Skeletal muscle satellite cell (primary cell): ENCODE results near the gene PPP2R3B.

Source experiments
- H3K27me3 ChIP-seq: 2 replicates; pipeline ENCODE4 v1.7.0; 2013; ENCODE audit warnings: low read length; ENCODE audit not compliant: control insufficient read depth, insufficient read depth
- H3K36me3 ChIP-seq: 2 replicates; pipeline ENCODE4 v1.7.0; 2013; ENCODE audit warnings: mild to moderate bottlenecking, control low read depth, low read length; ENCODE audit not compliant: insufficient read depth
- H3K4me1 ChIP-seq: 2 replicates; pipeline ENCODE4 v1.7.0; 2013; ENCODE audit warnings: low read length; ENCODE audit not compliant: control insufficient read depth, insufficient read depth
- H3K4me2 ChIP-seq: 2 replicates; pipeline ENCODE4 v1.7.0; 2013; ENCODE audit warnings: mild to moderate bottlenecking, low read length
- H3K4me3 ChIP-seq: 2 replicates; pipeline ENCODE4 v1.7.0; 2013; ENCODE audit warnings: low read length
- H3K9ac ChIP-seq: 2 replicates; pipeline ENCODE4 v1.7.0; 2013; ENCODE audit warnings: mild to moderate bottlenecking, low read depth, low read length, moderate library complexity
- H3K9me3 ChIP-seq: replicated peaks from 2 replicates; pipeline ENCODE4 v1.7.0; 2013; ENCODE audit warnings: mild to moderate bottlenecking, control low read depth, low read length

Gene PPP2R3B

DNA sequence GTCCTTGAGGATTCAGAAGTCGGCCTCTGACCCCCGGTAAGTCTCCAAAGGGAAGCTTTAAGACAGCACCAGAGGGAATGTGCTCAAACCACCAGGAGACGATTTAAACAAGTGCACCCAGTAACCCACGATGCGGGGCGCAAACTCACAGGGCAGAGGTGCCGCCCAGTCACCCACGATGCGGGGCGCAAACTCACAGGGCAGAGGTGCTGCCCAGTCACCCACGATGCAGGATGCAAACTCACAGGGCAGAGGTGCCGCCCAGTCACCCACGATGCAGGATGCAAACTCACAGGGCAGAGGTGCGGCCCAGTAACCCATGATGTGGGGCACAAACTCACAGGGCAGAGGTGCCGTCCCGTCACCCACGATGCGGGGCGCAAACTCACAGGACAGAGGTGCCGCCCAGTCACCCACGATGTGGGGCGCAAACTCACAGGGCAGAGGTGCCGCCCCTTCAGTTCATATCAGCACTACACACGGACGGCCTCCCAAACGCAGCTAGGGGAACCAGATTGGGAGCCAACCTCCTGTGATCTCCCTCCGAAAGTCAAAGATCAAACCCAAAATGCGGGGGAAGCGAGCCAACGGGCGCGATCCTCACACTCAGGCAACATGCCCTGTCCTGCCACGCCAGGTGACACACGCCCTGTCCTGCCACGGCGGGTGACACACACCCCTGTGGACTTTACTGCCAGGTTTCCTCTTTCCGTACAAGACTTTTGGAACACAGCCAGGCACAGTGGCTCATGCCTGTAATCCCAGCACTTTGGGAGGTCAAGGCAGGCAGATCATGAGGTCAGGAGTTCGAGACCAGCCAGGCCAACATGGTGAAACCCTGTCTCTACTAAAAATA lies 11.3 kb downstream of the PPP2R3B start:
- Histone ChIP-seq H3K27me3 (peaks cover 17% of the 10 kb centered on the region), H3K36me3 (no peaks in the 10 kb centered on the region), H3K4me1 (peaks cover 12% of the 10 kb centered on the region), H3K9me3 (no peaks in the 10 kb centered on the region), H3K4me2 (peak overlapping the region; percentile 89), H3K4me3 (no peak overlapping the region), H3K9ac (no peak overlapping the region)

DNA sequence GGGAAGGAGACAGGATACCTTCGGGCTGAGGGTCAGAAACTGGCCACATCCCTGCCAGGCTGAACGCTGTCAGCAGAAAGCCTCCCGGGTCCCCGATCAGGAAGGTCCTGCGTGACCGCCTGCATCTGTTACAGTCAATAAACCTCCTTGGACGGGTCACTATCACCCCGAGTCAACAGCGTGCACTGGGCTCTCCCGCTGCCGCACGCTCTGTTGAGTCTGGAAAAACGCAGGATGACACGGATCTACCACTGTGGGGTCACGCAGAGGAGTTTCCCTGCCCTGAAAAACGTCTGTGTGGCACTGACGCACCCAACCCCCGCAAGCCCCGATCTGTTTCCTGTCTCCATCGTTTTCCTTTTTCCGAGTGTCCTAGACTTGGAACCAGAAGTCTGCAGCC lies 12.1 kb downstream of the PPP2R3B start:
- Histone ChIP-seq H3K36me3 (no peaks in the 10 kb centered on the region), H3K9ac (no peak overlapping the region), H3K4me1 (peaks cover 13% of the 10 kb centered on the region), H3K4me2 (peak overlapping the region; percentile 89), H3K9me3 (no peaks in the 10 kb centered on the region), H3K4me3 (peak overlapping the region; percentile 71), H3K27me3 (peaks cover 17% of the 10 kb centered on the region)

DNA sequence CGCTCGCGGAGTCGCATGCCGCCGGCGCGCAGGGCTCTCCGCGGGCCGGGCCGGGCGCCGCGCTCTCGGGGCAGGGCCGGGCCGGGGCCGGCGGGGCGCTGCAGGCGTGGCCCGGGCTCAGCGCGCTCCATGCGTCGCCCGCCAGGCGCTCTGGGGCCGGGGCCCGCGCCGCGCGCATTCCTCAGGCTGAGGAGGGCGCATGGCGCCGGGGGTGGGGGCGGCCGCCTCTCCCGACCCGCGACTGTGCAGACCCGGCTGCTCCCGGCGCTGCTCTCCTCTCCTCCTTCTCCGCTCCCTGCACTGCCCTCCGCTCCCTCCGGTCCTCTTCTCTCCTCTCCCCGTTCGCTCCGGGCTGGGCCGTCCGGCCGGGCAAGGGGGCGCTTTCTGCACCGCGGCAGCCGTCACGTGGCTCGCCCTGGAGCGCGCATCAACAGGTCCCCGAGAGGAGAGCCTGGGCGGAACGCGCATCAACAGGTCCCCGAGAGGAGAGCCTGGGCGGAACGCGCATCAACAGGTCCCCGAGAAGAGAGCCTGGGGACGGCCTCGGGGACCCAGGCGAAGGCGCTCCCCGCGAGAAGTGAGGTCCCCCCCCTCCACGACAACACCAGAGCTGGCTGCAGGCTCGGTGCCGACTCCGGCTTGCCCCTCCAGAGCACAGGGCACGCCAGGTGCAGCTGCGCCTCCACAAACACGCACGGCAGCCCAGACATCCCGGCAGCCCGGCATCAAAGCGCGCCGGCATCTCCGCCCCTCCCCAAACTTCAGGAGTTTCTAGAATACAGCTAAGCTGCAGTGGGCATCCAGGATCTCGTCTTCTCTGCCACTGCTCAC lies 12.9 kb downstream of the PPP2R3B start:
- no peaks in the 10 kb centered on the region for H3K9me3 ChIP-seq
- no peaks in the 10 kb centered on the region for H3K36me3 ChIP-seq
- H3K4me3 ChIP-seq = peak overlapping the region; percentile 71
- H3K27me3 ChIP-seq = peaks cover 17% of the 10 kb centered on the region
- H3K4me2 ChIP-seq = peak overlapping the region; percentile 89
- peak overlapping the region; percentile 56 for H3K9ac ChIP-seq
- H3K4me1 ChIP-seq = peaks cover 20% of the 10 kb centered on the region

DNA sequence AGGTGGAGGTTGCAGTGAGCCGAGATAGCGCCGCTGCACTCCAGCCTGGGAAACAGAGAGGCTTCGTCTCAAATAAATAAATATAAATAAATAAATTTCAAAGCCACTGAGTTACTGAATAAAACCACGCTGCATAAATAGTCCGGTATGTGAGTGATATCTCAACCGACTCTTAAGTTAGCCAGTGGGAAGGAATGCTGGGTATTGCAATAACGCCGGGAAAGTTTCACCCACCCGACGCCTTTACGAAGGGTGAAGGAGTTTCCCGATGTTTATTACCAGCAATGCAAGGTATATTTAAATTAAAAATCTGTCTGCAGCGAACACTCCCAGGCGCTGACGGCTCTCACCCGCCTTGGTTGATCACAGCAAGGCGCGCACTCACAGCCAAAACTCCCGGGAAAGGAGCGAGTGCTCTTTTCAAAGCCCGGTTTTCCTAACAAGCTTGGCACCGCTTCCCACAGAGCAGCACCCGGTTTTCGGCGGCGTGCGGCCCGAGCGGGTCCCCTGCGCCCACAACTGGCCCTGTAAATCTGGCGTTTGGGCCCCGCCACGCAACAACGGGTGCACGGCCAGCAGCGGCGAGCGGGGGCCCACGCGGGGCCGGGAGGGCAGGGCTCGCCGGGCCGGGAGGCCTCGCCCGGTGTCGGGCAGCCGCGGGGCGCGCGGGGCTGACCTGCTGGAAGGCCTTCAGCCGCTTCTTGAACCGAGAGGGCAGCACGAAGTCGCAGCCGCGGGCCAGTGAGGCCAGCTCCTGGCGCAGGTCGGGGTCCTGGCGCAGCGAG lies 13.7 kb downstream of the PPP2R3B start:
- no peaks in the 10 kb centered on the region for H3K36me3 ChIP-seq
- peak overlapping the region; percentile 56 for H3K9ac ChIP-seq
- H3K4me3 ChIP-seq = peak overlapping the region; percentile 71
- no peaks in the 10 kb centered on the region for H3K9me3 ChIP-seq
- peak overlapping the region; percentile 89 for H3K4me2 ChIP-seq
- peaks cover 17% of the 10 kb centered on the region for H3K27me3 ChIP-seq
- peaks cover 22% of the 10 kb centered on the region for H3K4me1 ChIP-seq

DNA sequence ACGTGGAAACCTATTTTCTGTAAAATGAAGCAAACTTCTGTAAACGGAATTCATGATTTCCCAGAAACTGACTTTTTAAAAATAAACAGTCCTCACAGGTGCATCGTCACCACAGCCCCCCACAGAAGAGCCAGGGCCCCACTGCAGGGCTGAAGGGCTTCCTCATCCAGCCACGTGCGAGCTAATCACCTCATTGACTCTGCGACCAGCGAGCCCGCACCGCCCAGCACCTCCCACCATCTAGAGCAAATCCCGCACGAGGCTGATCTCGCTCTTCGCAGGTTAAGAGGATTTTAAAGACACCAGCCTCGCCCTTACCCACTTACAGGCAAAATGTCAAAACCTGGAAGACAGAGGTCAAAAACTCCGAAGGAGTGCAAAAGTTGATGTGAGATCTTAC lies 14.8 kb downstream of the PPP2R3B start:
- no peak overlapping the region for H3K9ac ChIP-seq
- H3K4me1 ChIP-seq = peaks cover 22% of the 10 kb centered on the region
- H3K36me3 ChIP-seq = no peaks in the 10 kb centered on the region
- peaks cover 17% of the 10 kb centered on the region for H3K27me3 ChIP-seq
- no peak overlapping the region for H3K4me3 ChIP-seq
- H3K4me2 ChIP-seq = no peak overlapping the region
- no peaks in the 10 kb centered on the region for H3K9me3 ChIP-seq

DNA sequence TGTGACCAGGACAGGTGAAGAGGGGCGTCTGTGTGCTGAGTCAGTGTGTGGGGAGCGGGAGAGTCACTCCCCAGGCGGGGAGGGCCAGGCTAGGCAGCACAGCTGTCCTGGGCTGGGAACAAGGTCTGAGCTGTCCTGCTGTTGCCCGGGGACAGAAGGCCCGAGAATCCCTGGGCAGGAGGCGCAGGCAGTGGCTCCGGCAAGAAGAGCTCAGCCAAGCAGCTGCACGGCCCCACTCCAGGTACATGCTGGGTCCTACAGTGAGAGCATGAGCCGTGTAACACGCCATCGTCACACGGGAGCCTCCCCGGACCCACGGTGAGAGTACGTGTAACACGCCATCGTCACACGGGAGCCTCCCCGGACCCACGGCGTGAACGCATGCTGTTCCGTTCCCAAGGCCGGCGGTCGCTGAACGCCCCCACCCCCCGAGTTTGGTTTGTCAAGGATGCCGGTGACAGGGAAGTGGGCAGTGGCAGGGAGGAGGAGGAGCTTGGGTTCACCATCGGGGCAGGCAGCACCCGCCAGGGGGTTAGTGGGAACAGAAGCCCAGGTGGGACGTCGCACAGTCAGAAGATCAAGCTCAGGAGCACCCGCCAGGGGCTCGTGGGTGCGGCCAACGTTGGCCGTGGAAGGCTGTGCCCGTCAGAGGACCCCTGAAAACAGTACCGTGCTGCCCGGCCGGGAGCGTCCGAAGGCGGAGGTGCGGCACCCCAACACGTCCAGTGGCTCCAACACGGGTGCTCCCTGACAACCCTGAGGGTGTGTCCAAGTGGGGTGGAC lies 15.6 kb downstream of the PPP2R3B start:
- Histone ChIP-seq H3K27me3 (peaks cover 17% of the 10 kb centered on the region), H3K36me3 (no peaks in the 10 kb centered on the region), H3K9me3 (no peaks in the 10 kb centered on the region), H3K4me2 (no peak overlapping the region), H3K4me1 (peaks cover 22% of the 10 kb centered on the region), H3K4me3 (no peak overlapping the region), H3K9ac (no peak overlapping the region)

DNA sequence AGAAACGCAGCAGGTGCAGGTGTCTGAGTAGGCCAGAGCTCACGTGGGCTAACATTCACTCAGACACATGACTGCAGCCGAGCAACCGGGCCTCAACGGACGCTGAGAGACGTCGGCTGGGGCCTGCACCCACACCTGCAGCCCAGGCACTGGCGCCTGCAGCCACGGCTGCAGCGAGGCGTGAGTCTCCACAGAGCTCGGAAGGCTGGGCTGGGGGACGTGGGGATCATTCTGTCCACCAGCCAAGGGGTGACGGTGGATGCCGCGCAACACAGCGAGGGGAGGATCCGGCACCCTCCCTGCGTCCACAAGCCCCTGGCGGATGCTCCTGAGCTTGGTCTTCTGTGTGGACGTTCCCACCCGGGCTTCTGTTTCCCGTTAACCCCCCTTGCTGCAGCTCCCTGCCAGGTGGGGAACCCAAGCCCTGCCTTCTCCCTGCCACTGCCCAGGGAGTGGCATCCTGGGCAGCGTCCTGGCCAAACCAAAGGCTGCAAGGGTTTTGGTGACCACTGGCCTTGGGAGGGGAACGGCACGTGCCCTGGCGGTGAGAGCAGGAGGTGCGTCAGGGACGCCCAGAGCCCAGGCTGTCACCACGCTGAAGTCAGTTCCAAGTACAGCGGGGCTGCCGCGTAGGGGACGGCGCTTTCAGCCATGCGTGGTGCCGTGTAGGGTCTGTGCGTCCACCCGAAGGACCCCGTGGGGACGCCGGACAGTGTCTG lies 16.3 kb downstream of the PPP2R3B start:
- Histone ChIP-seq H3K4me1 (peaks cover 22% of the 10 kb centered on the region), H3K4me2 (no peak overlapping the region), H3K4me3 (no peak overlapping the region), H3K9me3 (no peaks in the 10 kb centered on the region), H3K27me3 (peaks cover 17% of the 10 kb centered on the region), H3K36me3 (no peaks in the 10 kb centered on the region), H3K9ac (no peak overlapping the region)

DNA sequence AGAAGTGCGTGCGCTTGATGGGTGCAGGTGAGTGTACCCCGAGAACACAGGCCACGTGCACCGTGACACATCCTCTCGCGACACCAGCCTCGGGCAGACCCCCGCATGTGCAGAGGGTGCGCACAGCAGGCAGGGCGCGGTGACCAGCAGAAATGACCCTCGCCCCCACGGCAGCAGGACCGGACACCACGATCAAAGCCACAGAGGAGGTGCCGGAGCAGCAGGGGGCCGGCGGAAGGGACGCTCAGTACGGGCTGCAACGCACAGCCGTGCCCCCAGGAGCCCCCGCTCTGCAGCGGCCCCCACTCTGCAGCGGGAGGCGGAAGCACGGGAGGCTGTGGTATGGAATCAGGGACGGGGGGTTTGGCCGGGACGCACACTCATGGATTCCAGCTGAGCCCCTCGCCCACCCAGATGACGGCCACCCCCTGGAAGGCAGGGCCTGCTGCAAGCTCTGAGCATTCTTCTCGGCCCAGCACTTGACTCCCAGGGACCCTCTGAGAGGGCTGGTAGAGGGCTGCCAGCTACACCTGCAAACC lies 17.1 kb downstream of the PPP2R3B start:
- Histone ChIP-seq H3K4me1 (peaks cover 20% of the 10 kb centered on the region), H3K36me3 (no peaks in the 10 kb centered on the region), H3K4me3 (no peak overlapping the region), H3K9me3 (no peaks in the 10 kb centered on the region), H3K9ac (no peak overlapping the region), H3K27me3 (peaks cover 17% of the 10 kb centered on the region), H3K4me2 (no peak overlapping the region)

DNA sequence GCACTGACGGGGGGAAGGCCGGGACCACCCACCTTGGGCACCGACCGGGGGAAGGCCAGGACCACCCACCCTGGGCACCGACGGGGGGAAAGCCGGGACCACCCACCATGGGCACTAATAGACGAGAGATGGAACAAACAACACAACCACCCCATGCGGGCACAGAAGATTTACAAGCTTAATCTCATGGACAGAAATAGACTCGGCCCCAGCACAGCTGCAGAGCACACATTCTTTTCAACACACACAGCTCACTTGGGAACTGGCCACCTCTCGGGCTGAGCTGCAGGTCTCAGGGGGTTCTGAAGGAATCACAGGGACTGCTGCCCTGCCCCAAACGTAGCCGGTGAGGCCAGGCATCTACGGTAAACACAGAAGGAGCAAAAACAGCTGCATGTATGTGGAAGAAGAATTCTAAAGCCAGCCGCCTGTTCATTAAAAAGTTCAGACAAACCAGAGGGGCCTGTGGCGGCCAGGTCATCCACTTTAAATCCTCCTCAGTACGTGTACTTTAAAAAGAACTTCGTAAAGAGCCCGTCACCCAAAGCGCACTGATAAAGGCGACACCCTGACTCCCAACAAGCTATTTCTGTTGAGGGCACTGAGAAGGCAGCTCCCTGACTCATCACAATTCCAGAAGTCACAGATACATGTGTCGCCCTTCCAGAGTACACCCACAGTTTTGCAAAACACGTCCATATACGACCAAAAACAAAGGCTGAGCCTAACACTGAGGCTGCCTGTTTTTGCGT lies 17.7 kb downstream of the PPP2R3B start:
- Histone ChIP-seq H3K4me2 (peak overlapping the region; percentile 69), H3K36me3 (no peaks in the 10 kb centered on the region), H3K9me3 (no peaks in the 10 kb centered on the region), H3K4me1 (peaks cover 16% of the 10 kb centered on the region), H3K4me3 (peak overlapping the region; percentile 29), H3K9ac (peak overlapping the region; percentile 42), H3K27me3 (peaks cover 17% of the 10 kb centered on the region)
